Mesodermal cell (in vitro differentiated cells): ENCODE results near the gene FCRL3.

Experiments used
- H3K27ac ChIP-seq: 2 replicates; pipeline ENCODE4 v1.7.0; 2013; ENCODE audit warnings: mild to moderate bottlenecking, low read depth, low read length, moderate library complexity; ENCODE audit not compliant: severe bottlenecking
- H3K36me3 ChIP-seq: 2 replicates; pipeline ENCODE4 v1.7.1; 2013; ENCODE audit warnings: mild to moderate bottlenecking, low read length, moderate library complexity; ENCODE audit not compliant: control insufficient read depth, insufficient read depth
- H3K4me1 ChIP-seq: one replicate; pipeline ENCODE4 v1.7.1; 2013; ENCODE audit warnings: mild to moderate bottlenecking, low read length; ENCODE audit not compliant: insufficient read depth, control insufficient read depth, poor library complexity, severe bottlenecking
- H3K4me3 ChIP-seq: 2 replicates; pipeline ENCODE4 v1.7.0; 2013; ENCODE audit warnings: low read length, control low read depth, mild to moderate bottlenecking; ENCODE audit not compliant: insufficient read depth, poor library complexity, severe bottlenecking; ENCODE audit errors: extremely low read depth
- H3K9me3 ChIP-seq: 2 replicates; pipeline ENCODE4 v1.7.1; 2013; ENCODE audit warnings: mild to moderate bottlenecking, low read length, moderate library complexity; ENCODE audit not compliant: control insufficient read depth
- WGBS, 2 experiments: methylation state at CpG; one replicate each; pipeline ENCODE4 v1.1.5; 2013; ENCODE audit warnings: missing lambda C conversion rate in 2 of 2; ENCODE audit not compliant: insufficient coverage in 2 of 2; 5-methylcytosine and 5-hydroxymethylcytosine counted together

Gene FCRL3

DNA sequence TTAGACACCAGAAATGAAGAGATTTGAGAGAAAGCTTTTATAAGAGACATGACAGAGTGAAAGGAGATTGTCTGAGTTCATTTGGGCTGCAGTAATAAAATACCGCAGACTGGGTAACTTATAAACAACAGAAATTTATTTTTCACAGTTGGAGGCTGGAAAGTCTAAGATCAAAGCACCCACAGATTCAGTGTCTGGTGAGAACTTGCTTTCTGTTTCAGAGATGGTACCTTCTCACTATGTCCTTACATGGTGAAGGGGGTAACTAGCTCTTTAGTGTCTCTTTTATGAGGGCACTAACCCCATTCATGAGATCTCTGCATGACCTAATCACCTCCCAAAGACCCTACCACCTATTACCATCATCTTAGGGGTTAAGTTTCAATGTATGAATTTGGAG, 71.8 kb downstream of the FCRL3 start:
- Histone ChIP-seq H3K9me3 (no peaks in the 10 kb centered on the region), H3K27ac (no peak overlapping the region), H3K36me3 (no peaks in the 10 kb centered on the region), H3K4me1 (no peaks in the 10 kb centered on the region), H3K4me3 (no peak overlapping the region)
- 80% methylated on average over 1 of the region's 1 CpG; no CpG with 5 or more reads in 1 of the 2 experiments for WGBS, 2 experiments
